HG02943 (cell line): ENCODE results near the gene PGA5.

Experiments
- ATAC-seq: cut with Tn5 transposase; IDR thresholded peaks from one replicate; pipeline ENCODE4 v1.9.1; 2021; ENCODE audit warnings: mild to moderate bottlenecking, low read depth, moderate library complexity; ENCODE audit not compliant: unreplicated experiment

The PGA5 gene

GRCh38 chr11:61265357-61265756 lies 24.4 kb downstream of the PGA5 start:
- ATAC-seq: no peak

- ATAC-seq: no peak
Observed at GRCh38 chr11:61266602-61267001, 25.6 kb downstream of the PGA5 start.

- no peak for ATAC-seq
Observed at GRCh38 chr11:61267437-61267841, 26.5 kb downstream of the PGA5 start.

GRCh38 chr11:61268588-61269250 lies 27.7 kb downstream of the PGA5 start:
- ATAC-seq: no peak

GRCh38 chr11:61270354-61271076 lies 29.5 kb downstream of the PGA5 start:
- ATAC-seq: no peak

- ATAC-seq: no peak
Observed at GRCh38 chr11:61272731-61273130, 31.8 kb downstream of the PGA5 start.

- ATAC-seq: no peak
Observed at GRCh38 chr11:61273178-61274078, 32.5 kb downstream of the PGA5 start.

GRCh38 chr11:61274084-61274483 lies 33.1 kb downstream of the PGA5 start:
- no peak for ATAC-seq

GRCh38 chr11:61275191-61275590 lies 34.2 kb downstream of the PGA5 start:
- ATAC-seq: no peak

GRCh38 chr11:61277186-61278000 lies 36.4 kb downstream of the PGA5 start:
- no peak for ATAC-seq

GRCh38 chr11:61278001-61278470 lies 37.1 kb downstream of the PGA5 start:
- no peak for ATAC-seq

GRCh38 chr11:61279934-61280659 lies 39.1 kb downstream of the PGA5 start:
- ATAC-seq: no peak

- ATAC-seq: no peak
Observed at GRCh38 chr11:61280883-61281580, 40.1 kb downstream of the PGA5 start.

GRCh38 chr11:61281581-61282250 lies 40.7 kb downstream of the PGA5 start:
- no peak for ATAC-seq

- no peak for ATAC-seq
Observed at GRCh38 chr11:61283613-61284012, 42.6 kb downstream of the PGA5 start.

- no peak for ATAC-seq
Observed at GRCh38 chr11:61287338-61287977, 46.5 kb downstream of the PGA5 start.

- no peak for ATAC-seq
Observed at GRCh38 chr11:61290905-61291690, 50.1 kb downstream of the PGA5 start.
